ENCODE results near the gene UBTF.

GRCh38 chr17:44191369-44191768 is 28.1 kb downstream of the UBTF start:
- TF ChIP-seq ZNF274 (IDR thresholded peaks at IDR 0.05; ENCODE audit: low read depth, low read length) (no peak), SUZ12 (IDR thresholded peaks at IDR 0.05; ENCODE audit: extremely low read depth, insufficient read depth, insufficient read length) (no peak)
